GM21529 (cell line): ENCODE measurements around the gene THAP8.
"Not testable (repeated sequence)": the region's sequence is repeated elsewhere in the genome, so short reads cannot be mapped to it uniquely, and the experiment has no call there.

Source experiments
- ATAC-seq: cut with Tn5 transposase; IDR thresholded peaks from one replicate; pipeline ENCODE4 v1.9.1; 2021; ENCODE audit not compliant: unreplicated experiment

Gene THAP8

DNA sequence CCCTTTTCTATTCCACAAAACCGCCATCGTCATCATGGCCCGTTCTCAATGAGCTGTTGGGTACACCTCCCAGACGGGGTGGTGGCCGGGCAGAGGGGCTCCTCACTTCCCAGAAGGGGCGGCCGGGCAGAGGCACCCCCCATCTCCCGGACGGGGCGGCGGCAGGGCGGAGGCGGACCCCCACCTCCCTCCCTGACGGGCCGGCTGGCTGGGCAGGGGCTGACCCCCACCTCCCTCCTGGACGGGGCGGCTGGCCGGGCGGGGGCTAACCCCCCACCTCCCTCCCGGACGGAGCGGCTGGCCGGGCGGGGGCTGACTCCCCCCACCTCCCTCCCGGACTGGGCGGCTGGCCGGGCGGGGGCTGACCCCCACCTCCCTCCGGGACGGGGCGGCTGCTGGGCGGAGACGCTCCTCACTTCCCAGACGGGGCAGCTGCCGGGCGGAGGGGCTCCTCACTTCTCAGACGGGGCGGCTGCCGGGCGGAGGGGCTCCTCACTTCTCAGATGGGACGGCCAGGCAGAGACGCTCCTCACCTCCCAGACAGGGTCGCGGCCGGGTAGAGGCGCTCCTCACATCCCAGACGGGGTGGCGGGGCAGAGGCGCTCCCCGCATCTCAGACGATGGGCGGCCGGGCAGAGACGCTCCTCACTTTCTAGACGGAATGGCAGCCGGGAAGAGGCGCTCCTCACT, 14.9 kb upstream of the THAP8 start:
- ATAC-seq: not testable (repeated sequence)

DNA sequence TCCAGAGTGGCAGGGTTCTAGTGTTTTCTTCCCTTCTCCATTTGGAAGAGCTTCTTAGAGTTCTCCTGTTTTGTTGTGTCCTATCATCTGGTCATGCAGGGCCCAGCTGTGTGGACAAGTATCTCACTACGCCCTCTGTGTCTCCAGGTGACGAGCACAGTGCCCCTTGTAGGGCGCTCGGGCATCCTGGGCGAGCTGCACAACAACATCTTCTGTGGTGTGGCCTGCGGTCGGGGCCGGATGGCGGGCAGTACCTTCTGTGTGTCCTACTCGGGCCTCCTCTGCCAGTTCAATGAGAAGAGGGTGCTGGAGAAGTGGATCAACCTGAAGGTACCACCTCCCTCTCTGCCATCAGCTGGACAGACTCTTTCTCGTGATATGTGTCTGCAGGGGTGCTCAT, 13.6 kb upstream of the THAP8 start:
- ATAC-seq: no peak

DNA sequence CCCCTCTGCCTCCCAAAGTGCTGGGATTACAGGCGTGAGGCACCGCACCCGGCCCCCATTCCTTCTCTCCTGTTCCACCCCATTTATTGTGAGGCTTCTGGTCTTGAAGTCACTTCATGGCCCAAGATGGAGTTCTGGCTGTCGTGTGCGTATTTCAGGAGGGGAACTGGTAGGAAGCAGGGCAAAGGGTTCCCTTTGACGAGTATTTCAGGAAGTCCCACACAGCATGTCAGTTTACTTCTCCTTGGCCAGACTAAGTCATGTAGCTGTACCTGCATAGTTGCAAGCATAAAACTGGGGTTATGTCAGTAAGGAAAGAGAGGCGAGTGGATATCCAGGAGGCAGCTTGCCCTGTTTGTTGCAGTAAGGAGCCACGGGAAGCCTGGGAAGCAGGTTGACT, 10.7 kb upstream of the THAP8 start:
- ATAC-seq: no peak

DNA sequence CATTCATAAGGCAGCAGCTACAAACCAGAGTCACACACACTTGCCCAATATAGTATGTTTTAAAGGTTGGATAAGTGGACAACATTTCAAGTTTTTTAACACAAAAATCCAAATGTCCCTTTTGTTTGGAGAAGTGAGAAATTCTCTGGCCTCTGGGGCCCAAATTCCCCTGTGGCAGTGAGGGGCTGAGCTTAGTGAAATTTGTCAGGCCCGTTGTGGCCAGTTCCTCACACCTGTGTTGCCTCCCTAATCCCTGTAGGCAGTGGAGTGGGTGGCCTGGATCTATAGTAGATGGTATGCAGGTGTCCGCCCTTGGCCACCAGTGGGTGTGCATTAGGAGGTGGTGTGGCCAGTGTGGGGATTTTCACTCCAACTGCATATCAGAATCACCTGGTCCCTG, 7.3 kb upstream of the THAP8 start:
- no peak for ATAC-seq

DNA sequence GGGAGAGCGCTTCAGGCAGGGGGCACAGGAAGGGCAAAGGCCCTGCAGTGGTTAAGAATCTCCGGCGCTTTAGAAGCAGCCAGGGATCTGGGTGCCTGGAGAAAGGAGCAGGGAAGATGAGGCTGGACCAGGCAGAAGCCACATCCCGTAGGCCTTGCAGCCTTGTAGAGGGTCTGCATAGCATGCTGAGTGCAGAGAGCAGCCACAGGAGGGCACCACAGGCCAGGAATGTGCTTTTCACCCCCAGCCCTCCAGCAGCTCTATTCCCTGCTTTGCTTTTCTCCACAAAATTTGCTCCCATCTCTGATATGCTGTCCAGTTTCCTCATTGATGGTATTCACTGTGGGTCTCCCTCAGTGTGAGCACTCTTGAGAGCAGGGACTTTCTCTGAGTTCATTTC, 6.3 kb upstream of the THAP8 start:
- ATAC-seq: no peak

DNA sequence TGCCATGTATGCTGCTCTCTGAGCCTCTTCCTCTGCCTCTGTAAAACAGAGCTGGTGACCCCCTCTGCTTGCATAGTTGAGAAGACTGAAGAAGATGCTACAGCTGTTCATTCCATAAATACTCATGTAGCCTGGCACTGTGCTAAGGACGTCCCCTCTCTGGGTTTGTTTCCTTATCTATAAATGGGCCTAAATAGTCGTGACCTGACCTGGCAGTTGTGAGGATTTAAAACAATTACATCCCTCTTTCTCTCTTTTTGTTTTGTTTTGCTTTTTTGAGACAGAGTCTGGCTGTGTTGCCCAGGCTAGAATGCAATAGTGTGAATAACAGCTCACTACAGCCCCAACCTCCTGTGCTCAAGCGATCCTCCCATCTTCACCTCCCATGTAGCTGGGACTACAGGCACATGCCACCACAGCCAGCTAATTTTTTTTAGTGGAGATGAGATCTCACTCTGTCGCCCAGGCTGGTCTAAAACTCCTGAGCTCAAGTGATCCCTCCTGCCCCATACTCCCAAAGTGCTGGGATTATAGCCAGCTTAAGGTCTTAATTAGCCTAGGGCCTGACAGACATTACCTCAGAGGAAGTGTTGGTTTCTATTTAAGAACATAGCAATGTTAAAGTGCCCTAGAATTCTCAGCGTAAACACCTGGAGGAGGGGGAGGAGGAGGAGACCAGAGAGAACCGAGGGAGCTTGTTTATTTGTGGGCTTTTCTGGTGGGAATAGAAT, 5.3 kb upstream of the THAP8 start:
- ATAC-seq: no peak

DNA sequence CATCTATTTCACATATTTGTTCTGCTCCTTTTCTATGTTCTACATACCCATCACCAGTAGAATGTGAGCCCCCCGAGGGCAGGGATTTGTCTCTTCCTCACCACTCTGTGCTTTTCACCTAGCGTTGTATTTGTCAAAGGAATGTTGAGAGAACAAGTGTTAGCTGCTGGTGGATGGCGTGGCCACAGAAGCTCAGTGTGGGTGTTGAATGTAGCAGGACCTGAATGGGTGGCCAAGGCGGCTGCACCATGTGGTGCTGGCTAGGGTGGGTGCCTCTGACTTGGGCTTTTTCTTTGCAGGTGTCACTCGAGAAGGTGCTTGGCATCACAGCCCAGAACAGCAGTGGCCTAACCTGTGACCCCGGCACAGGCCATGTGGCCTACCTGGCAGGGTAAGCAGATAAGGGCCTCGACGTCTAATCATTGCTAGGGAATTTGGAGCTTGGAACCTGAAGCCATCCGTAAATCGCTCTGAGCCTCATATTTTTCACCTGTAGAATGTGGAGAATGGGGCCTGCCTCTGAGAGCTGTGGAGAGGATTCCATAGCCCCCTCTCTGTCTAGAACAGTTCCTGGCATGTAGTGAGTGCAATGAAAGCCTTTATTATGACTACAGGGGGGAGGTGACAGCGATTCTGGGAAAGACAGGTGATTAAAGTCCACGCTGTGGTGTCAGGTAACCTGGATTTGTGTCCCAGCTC, 4.5 kb upstream of the THAP8 start:
- ATAC-seq: no peak

DNA sequence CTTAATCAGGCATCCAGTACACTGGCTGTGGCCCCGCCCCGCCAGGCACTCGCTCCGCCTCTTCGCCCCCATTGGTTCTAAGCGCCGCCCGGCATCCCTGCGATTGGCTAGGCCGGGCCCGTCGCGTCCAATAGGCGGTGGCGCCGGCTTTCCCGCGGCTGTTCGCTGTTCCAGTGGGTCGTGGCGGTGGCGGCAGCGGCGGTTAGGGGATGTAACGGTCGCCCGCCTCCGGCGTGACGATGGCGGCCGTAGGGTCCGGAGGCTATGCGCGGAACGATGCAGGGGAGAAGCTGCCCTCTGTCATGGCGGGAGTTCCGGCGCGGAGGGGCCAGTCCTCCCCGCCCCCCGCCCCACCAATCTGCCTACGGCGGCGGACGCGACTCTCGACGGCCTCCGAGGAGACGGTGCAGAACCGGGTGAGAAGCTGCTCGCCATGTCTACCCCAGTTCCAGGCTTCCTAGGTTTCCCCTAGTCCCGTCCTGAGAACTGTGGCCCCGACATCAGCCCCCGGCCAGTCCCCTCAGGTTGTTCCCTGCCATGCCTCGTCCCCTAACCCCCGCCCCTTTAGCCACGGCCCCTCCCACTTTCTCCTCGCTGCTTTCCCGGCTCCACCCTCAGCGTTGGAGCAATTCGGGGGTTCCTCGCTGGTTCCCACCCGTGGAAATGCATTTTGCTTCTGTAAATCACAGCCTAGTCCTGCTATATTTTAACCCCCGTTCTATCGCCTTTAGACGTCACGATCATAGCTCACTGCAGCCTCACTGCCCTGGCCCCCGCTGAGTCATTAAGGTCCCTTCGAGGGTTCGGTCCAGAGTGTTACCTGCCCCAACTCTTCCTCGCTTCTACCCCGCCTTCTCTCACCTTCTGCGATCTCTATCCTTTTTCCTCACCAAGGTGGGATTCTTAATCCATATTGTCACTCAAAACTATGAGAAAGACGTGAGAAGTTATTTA, 925 bp upstream of the THAP8 start, which contains the start of gene WDR62:
WDR62 (plus strand) TSS at position 165 of the 954 bp plus-strand sequence; CDS start at position 240, 75 bp downstream.
- peak; percentile 70 for ATAC-seq

DNA sequence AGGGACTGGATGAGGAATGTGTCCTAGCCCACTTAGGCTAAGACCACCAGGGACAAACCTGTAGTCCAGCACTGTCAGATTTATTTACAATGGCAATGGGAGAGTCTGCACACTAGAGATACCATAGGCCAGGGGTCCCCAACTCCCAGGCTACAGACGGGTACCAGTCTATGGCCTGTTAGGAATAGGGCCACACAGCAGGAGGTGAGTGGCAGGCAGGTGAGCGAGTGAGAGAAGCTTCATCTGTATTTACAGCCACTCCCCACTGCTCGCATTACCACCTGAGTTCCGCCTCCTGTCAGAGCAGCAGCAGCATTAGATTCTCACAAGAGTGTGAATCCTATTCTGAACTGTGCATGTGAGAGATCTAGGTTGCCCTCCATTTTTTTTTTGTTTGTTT, 2.4 kb downstream of the THAP8 start:
- no peak for ATAC-seq

DNA sequence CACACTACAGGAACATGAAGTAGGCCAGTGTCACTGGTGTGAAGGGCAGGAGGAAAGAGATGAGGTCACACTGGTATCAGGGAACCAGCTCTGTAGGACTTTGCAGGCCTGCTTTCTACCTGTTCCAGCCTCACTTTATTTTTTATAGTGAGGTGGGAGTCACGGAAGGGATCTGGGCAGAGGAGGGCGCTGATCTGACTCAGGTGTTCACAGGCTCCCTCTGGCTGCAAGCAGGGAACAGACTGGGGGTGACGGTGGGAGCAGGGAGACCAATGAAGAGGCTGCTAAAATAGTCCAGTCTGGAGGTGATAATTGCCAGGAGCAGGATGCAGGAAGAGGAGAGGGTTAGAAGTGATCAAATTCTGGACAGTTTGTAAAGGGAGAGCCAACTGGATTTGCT, 2.8 kb downstream of the THAP8 start:
- no peak for ATAC-seq

DNA sequence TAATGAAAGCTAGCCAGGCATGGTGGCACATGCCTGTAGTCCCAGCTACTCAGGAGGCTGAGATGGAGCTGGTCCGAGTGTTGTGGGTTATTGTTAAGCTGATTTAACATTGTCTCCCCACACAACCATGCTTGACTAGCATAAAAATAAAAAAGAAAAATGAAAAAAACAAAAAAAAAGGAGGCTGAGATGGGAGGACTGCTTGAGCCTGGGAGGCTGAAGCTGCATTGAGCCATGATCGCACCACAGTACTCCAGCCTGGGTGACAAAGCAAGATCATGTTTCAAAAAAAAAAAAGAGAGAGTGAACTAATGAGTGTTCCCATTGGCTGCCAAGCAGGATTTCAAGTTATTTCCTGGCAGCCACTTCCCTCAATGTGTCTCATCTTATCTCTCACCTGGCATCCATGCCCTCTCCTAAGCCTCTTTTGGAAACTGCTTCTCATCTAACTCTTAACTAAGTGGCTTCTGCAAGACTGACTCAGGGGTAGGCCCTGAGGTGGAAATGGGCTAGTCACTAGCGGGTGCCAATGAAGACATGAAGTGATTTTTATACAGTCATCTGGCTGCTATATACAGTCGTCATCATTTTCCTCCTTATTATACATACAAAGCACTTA, 4.9 kb downstream of the THAP8 start:
- no peak for ATAC-seq

DNA sequence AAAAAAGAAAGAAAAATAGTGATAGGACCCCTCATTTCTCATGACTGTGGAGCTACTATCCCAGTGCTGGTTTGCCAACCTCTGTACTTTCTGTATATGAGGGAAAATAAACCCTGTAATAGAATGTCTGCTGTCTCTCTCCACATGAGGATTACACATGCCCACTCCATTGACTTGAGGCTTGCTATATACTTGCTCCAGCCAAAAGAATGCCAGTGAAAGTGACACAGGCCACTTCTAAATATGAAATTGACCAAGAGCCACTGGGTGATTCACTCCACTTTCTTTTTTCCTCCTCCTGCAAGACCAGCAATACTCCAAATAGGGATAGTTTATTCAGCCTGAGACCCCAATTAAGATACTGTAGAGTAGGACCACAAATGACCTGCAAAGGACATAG, 6.2 kb downstream of the THAP8 start:
- ATAC-seq: no peak

DNA sequence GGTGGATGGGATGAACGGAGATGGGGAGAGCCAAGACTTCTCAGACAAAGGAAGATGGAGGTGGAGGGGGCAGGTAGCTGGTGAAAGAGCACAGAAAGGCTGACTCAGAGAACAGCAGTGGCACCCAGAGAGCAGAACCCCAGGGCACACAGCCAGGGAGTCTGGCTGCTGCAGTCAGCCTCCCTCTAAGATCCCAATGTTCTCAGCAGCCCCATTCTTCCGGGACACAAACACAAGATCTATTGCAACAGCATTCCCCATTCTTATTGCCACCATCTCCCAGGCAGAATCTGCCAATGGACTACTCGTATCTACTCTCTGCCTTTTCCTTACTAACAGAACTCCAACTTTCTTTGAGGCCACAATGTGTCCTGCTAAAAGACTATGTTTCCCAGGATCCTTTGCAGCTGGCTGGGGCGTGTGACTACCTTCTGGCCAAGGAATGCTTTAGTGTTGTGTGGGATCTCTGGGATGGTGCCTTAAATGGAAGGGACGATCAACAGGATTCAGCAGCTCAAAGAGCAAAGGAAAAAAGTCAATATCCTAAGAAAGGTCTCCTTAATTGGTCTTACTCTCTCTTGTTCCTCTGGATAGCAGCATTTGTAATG, 7.5 kb downstream of the THAP8 start:
- ATAC-seq: no peak

DNA sequence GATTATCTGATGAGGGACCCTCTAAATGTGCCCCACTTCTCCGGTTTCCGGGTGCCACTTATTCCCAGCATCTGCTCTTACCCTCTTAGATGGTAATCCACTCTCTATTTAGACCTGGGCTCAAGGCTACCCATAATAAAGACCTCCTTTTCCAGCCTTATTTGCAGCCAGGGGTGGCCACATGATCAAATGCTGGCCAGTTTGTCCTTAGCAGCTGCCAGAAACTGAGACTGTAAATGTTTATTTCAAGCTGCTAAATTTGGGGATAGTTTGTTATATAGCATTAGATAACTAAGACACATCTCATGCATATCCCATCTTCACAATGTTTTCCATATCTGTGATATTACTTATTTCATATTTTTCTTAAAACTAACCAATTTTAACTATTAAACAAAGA, 10.1 kb downstream of the THAP8 start:
- ATAC-seq: no peak

DNA sequence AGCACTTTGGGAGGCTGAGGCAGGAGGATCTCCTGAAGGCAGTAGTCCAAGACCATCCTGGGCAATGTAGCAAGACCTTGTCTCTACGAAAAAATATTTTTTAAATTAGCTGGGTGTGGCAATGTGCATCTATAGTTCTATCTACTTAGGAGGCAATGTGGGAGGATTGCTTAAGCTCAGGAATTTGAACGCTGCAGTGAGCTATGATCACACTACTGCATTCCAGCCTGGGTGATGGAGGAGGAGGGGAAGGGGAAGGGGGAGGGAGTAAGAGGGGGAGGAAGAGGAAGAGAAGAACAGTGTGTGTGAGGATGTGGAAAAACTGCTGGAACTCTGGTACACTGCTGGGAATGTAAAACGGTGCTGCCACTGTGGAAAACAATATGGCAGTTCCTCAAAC, 12.3 kb downstream of the THAP8 start:
- ATAC-seq: no peak

DNA sequence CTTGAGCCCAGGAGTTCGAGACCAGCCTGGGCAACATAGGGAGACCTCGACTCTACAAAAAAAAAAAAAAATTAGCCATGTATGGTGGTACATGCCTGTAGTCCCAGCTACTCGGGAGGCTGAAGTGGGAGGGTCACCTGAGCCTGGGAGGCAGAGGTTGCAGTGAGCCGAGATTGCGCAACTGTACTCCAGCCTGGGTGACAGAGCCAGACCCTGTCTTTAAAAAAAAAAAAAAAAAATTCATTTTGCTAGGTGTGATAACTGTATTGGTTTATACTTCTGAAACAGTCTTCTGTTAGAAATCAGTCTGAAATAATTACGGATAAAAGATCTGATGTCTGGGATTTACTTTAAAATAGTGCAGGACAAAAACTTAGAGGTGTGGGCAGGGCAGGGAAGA, 13.0 kb downstream of the THAP8 start:
- not testable (repeated sequence) for ATAC-seq

DNA sequence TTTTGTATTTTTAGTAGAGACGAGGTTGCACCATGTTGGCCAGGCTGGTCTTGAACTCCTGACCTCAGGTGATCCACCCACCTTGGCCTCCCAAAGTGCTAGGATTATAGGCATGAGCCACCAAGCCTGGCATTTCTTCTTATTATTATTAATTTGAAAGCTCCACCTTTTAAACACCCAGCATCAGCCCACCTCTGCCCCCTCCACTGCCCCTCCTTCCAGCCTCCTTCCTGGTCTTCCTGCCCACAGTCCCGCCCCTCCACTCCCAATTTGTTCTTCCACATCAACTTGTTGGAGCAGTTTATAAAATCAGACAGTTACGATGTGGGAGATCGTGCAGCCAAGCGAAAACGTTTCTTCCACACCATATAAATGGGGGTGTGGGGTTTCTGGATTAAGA, 13.6 kb downstream of the THAP8 start:
- no peak for ATAC-seq

DNA sequence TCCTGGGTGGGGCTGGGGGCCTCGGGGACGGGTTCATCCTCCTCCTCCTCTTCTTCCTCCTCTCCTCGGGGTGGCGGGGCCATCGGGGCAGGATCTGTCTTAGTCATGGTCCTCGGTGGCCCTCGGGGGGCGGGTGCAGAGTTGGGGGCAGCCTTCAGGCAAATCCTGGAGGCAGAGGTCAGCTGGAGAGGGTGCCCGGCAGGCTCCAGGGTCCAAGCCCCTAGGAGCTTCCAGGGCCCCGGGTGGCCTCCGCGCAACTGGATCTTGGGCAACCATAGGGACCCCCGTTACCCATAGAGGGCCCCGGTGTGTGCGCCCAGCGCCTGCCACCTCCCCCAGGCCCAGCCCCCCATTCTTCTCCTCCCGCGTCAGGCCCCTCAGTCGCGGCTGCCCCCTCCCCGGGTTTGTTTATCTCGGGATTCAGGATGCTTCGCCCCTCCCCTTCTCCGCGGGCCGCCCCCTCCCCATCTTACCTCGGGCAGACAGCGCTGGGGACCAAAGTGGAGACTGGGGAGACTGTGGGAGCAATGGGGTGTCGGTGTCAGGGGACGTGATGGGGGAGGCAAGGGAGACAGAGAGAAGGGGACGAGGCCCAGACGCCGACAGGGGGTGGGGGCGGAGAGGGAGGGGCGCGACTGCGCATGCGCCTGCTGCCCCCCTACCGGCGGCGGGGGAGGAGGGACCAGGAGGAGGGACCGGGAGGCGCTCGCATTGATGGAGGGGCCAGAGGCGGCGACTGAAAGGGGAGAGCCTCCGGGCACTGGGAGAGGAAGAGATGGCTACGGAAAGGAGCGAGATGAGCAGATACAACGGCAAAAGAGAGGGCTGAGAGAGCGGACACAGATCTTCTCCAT, 21.6 kb downstream of the THAP8 start, which contains the start of gene CLIP3:
CLIP3 (minus strand) TSS at position 623 of the 854 bp plus-strand sequence; CDS start at position 107, 516 bp downstream.
- no peak for ATAC-seq

DNA sequence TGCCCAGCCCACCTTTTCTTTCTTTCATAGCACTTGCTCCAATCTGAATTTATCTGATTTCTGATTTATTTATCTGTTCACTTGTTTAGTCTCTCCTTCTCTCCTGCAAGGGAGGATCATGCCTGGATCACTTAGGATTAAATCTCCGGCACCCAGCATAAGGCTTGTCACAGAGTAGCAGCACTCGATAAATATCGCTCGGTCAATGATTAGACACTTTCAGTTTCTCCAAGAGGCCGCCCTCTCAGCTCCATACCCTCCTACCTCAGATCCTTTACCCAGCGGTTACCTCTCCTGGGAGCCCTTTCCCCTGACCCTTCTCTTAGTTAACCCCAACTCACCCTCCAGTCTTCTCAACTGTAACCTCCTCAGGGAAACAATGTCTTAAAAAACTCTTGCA, 22.8 kb downstream of the THAP8 start:
- no peak for ATAC-seq
